ENCODE results near the gene LCE2C.

Gene LCE2C

GRCh38 chr1:152718238-152718637, 43.2 kb downstream of the LCE2C start:
- no peaks in the 10 kb centered on the region for H3K4me1 ChIP-seq (ENCODE audit: insufficient read depth, low read length, poor library complexity, severe bottlenecking)
- H3K4me2 ChIP-seq (ENCODE audit: low read depth, low read length, poor library complexity, severe bottlenecking): no peak overlapping the region
- no peak overlapping the region for H2AFZ ChIP-seq (ENCODE audit: low read length)
- H3K36me3 ChIP-seq (ENCODE audit: insufficient read depth, low read length): no peaks in the 10 kb centered on the region
- no peaks in the 10 kb centered on the region for H3K27me3 ChIP-seq (ENCODE audit: insufficient read depth, low read length, poor library complexity, severe bottlenecking)
- no peak overlapping the region for H3K9ac ChIP-seq (ENCODE audit: low read depth, low read length, poor library complexity, severe bottlenecking)
- H3F3A ChIP-seq (ENCODE audit: low read depth): no peaks in the 10 kb centered on the region
- TF ChIP-seq CTCF (conservative IDR thresholded peaks at IDR 0.05; ENCODE audit: low read length) (no peak), EZH2phosphoT487 (IDR thresholded peaks at IDR 0.05; ENCODE audit: borderline replicate concordance) (no peak)
- H4K20me1 ChIP-seq (ENCODE audit: insufficient read depth, low read length, poor library complexity, severe bottlenecking): no peaks in the 10 kb centered on the region
- H3K9me2 ChIP-seq (replicated peaks; ENCODE audit: low read depth, low read length): no peaks in the 10 kb centered on the region
- no peaks in the 10 kb centered on the region for H3K79me2 ChIP-seq (ENCODE audit: insufficient read depth, low read length)
- no peaks in the 10 kb centered on the region for H3K9me3 ChIP-seq (ENCODE audit: insufficient read depth, low read depth, low read length)
- H3K4me3 ChIP-seq (ENCODE audit: low read length, poor library complexity, severe bottlenecking): no peak overlapping the region

GRCh38 chr1:152725261-152725660, 50.2 kb downstream of the LCE2C start:
- H4K20me1 ChIP-seq (ENCODE audit: insufficient read depth, low read length, poor library complexity, severe bottlenecking): no peaks in the 10 kb centered on the region
- H3K9me3 ChIP-seq (ENCODE audit: insufficient read depth, low read depth, low read length): no peaks in the 10 kb centered on the region
- H3K36me3 ChIP-seq (ENCODE audit: insufficient read depth, low read length): no peaks in the 10 kb centered on the region
- no peaks in the 10 kb centered on the region for H3K9me2 ChIP-seq (replicated peaks; ENCODE audit: low read depth, low read length)
- TF ChIP-seq CTCF (conservative IDR thresholded peaks at IDR 0.05; ENCODE audit: low read length) (no peak), EZH2phosphoT487 (IDR thresholded peaks at IDR 0.05; ENCODE audit: borderline replicate concordance) (no peak)
- H3K4me2 ChIP-seq (ENCODE audit: low read depth, low read length, poor library complexity, severe bottlenecking): no peak overlapping the region
- no peak overlapping the region for H2AFZ ChIP-seq (ENCODE audit: low read length)
- no peak overlapping the region for H3K4me3 ChIP-seq (ENCODE audit: low read length, poor library complexity, severe bottlenecking)
- no peaks in the 10 kb centered on the region for H3K79me2 ChIP-seq (ENCODE audit: insufficient read depth, low read length)
- H3K27me3 ChIP-seq (ENCODE audit: insufficient read depth, low read length, poor library complexity, severe bottlenecking): no peaks in the 10 kb centered on the region
- H3F3A ChIP-seq (ENCODE audit: low read depth): no peaks in the 10 kb centered on the region
- H3K4me1 ChIP-seq (ENCODE audit: insufficient read depth, low read length, poor library complexity, severe bottlenecking): no peaks in the 10 kb centered on the region
- H3K9ac ChIP-seq (ENCODE audit: low read depth, low read length, poor library complexity, severe bottlenecking): no peak overlapping the region

Data from Loucy (cell line).